Tracheal epithelial cell (primary cell): ENCODE measurements around the gene OR5A1. TPM values are rescaled to one million over a fixed set of nuclear protein-coding genes. Genes with fewer than 3 reads are reported as not detected.

Experiments
- total RNA-seq: library from RNA; depleted of rRNA; stranded (reverse); fragments of >200 nt; gene quantifications from 2 replicates; pipeline ENCODE4 v1.2.1, GENCODE V29; 2014

The OR5A1 gene
- total RNA-seq: not detected in 2 replicates

GRCh38 chr11:59436169-59436568 is at the start of gene OR5A1:
TSS of gene OR5A1 (plus strand) at chr11:59436469. CDS start at chr11:59443169, 6,700 bp downstream.

GRCh38 chr11:59426361-59427067 is 9.8 kb upstream of the OR5A1 start, which contains the start of gene OR5A2:
TSS of gene OR5A2 (minus strand) at chr11:59426413. CDS start at chr11:59422953, 3,460 bp downstream.

GRCh38 chr11:59456661-59457060 is 20.4 kb downstream of the OR5A1 start, which contains the start of gene OR4D6:
TSS of gene OR4D6 (plus strand) at chr11:59456961. CDS start at chr11:59456961, 0 bp downstream.

GRCh38 chr11:59473015-59473414 is 36.7 kb downstream of the OR5A1 start, which contains the start of gene OR4D10:
TSS of gene OR4D10 (plus strand) at chr11:59473315. CDS start at chr11:59477430, 4,115 bp downstream.

Other genes starting within 250 kb of the OR5A1 start
- gene MPEG1, start 223.5 kb upstream of the OR5A1 start, total RNA-seq: not detected in 2 replicates
- not detected in 2 replicates for gene OR5AN1, start 77.6 kb upstream of the OR5A1 start, total RNA-seq
- gene OR5A2, start 10.1 kb upstream of the OR5A1 start, total RNA-seq: not detected in 2 replicates
- gene OR4D6, start 20.5 kb downstream of the OR5A1 start, total RNA-seq: not detected in 2 replicates
- gene OR4D10, start 36.8 kb downstream of the OR5A1 start, total RNA-seq: not detected in 2 replicates
- not detected in 2 replicates for gene OR4D11, start 67.1 kb downstream of the OR5A1 start, total RNA-seq
- not detected in 2 replicates for gene OR4D9, start 75.1 kb downstream of the OR5A1 start, total RNA-seq
- gene OSBP, start 179.3 kb downstream of the OR5A1 start, total RNA-seq: 26.5 and 27.1 TPM in 2 replicates
- 4.0 and 7.2 TPM in 2 replicates for gene PATL1, start 232.6 kb downstream of the OR5A1 start, total RNA-seq